ENCODE results near the gene IL17D.
"Not testable (repeated sequence)": the region's sequence is repeated elsewhere in the genome, so short reads cannot be mapped to it uniquely, and the experiment has no call there.

IL17D gene

DNA sequence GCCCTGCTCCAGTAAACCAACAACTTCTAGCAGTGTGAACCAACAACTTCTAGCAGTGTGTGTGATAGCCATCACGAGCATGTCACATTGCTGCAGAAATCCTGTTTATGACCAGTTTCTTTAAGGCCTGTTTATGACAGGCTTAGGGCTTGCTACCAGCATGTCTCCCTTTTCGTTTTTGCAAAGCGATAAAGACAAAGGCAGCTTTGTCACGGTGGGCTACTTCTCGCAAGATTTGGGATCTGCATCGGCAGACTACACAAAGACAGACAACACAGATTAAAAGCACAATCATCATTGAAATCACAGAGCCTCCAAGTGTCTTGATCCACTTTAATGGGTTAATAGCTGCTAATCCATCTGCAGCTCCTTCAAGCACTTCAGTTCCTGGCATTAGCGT is 24.9 kb upstream of the IL17D start:
- not testable (repeated sequence) for H3K9me3 ChIP-seq (ENCODE audit: control insufficient read depth, insufficient read depth, low read depth, low read length); H3K9ac ChIP-seq (ENCODE audit: low read length); H3K36me3 ChIP-seq (ENCODE audit: control insufficient read depth, insufficient read depth, low read length); H3K4me1 ChIP-seq (ENCODE audit: control insufficient read depth, insufficient read depth, low read length); H3K27me3 ChIP-seq (ENCODE audit: control insufficient read depth, insufficient read depth, low read length); H3K4me3 ChIP-seq (ENCODE audit: low read depth, low read length); H3K27ac ChIP-seq (ENCODE audit: low read depth, low read length)

DNA sequence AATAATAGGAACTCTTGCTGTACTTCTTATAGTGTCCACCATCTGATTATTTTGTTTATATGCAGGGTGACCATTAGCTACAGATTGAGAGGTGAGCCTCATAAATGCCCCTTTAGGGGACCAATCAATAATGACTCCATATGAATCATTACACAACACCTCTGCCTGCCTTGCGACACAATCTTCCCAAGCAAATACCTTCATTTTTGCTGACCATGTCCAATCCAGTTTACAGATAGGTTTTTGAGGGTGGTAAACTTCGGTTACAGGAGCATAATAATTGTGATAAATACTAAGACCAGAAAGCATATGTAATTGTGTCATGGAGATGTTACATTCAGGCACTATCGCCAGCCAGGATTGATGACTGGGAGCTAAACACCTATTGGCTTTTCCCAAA is 23.6 kb upstream of the IL17D start:
- Histone ChIP-seq H3K9me3 (ENCODE audit: control insufficient read depth, insufficient read depth, low read depth, low read length) (no peaks in the 10 kb centered on the region), H3K4me1 (ENCODE audit: control insufficient read depth, insufficient read depth, low read length) (peaks cover 9% of the 10 kb centered on the region; the same call in 1 of the 2 replicates), H3K9ac (ENCODE audit: low read length) (no peak overlapping the region), H3K4me3 (ENCODE audit: low read depth, low read length) (no peak overlapping the region), H3K27ac (ENCODE audit: low read depth, low read length) (no peak overlapping the region), H3K36me3 (ENCODE audit: control insufficient read depth, insufficient read depth, low read length) (no peaks in the 10 kb centered on the region), H3K27me3 (ENCODE audit: control insufficient read depth, insufficient read depth, low read length) (no peaks in the 10 kb centered on the region)

DNA sequence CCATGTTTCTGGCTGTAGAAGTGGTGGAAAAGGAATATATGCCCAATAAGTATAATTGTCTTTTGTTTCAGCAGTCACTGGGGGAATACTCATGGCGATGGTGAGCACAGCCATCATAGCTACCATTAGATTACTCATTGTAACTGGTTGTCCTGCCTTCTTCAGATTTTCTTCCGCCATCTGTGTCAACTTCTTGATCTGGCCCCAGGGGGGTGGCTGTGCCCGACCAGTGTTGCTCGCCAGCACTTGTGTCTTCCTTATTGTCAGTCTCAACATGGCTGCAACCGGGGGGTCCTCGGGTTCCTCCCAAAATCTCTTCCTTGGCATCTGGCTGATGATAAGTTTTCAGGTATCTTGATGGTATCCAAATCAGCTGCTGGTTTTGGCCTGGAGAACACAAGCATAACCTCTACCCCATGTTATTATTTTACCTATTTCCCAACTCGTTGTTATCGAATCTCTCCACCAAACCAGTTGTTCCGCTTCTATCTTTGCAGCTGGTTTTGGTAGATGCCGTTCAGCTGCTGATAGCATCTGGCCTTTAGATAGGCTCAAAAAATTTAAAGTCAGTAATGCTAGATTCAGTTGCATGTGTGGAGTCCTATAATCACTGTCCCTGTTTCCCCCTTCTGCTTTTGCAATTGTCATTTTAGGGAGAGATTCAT is 23.0 kb upstream of the IL17D start:
- Histone ChIP-seq H3K9ac (ENCODE audit: low read length) (no peak overlapping the region), H3K4me1 (ENCODE audit: control insufficient read depth, insufficient read depth, low read length) (peaks cover 9% of the 10 kb centered on the region; the same call in 1 of the 2 replicates), H3K27ac (ENCODE audit: low read depth, low read length) (no peak overlapping the region), H3K9me3 (ENCODE audit: control insufficient read depth, insufficient read depth, low read depth, low read length) (no peaks in the 10 kb centered on the region), H3K4me3 (ENCODE audit: low read depth, low read length) (no peak overlapping the region), H3K27me3 (ENCODE audit: control insufficient read depth, insufficient read depth, low read length) (no peaks in the 10 kb centered on the region), H3K36me3 (ENCODE audit: control insufficient read depth, insufficient read depth, low read length) (no peaks in the 10 kb centered on the region)

DNA sequence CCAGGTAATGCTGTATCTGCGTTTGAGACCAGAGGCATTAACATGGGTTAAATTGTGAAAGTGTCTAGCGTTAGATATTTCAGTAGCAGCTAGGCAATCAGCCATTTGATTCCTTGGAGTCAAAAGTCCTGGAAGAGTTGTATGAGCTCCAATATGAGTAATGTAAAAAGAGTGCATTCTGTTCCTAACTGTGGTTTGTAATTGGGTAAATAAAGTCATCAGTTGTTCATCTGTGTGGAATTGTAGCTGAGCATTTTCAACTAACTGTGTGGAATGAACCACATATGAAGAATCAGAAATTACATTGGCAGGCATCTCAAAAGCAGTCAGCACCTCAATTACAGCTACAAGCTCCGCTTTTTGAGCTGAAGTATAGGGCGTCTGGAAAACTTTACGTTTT is 22.0 kb upstream of the IL17D start:
- not testable (repeated sequence) for H3K27ac ChIP-seq (ENCODE audit: low read depth, low read length); H3K4me1 ChIP-seq (ENCODE audit: control insufficient read depth, insufficient read depth, low read length); H3K36me3 ChIP-seq (ENCODE audit: control insufficient read depth, insufficient read depth, low read length); H3K9me3 ChIP-seq (ENCODE audit: control insufficient read depth, insufficient read depth, low read depth, low read length); H3K4me3 ChIP-seq (ENCODE audit: low read depth, low read length); H3K9ac ChIP-seq (ENCODE audit: low read length); H3K27me3 ChIP-seq (ENCODE audit: control insufficient read depth, insufficient read depth, low read length)

DNA sequence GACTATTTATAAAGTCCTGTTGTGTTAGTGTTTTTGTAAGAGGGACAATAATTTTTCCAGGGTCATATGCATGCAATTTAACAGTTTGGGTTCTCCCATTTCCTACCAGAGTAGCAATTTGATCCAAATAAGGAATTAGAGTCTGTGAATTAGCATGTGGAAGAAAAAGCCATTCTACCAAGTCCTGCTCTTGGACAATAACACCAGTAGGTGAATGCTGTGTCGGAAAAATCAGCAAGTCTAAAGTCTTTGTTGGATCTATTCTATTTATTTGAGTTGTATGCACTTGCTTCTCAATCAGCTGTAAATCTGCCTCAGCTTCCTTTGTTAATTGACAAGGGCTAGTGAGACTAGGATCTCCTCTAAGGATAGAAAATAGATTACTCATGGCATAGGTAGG is 21.4 kb upstream of the IL17D start:
- no peak overlapping the region for H3K4me3 ChIP-seq (ENCODE audit: low read depth, low read length)
- no peaks in the 10 kb centered on the region for H3K27me3 ChIP-seq (ENCODE audit: control insufficient read depth, insufficient read depth, low read length)
- H3K9me3 ChIP-seq (ENCODE audit: control insufficient read depth, insufficient read depth, low read depth, low read length) = no peaks in the 10 kb centered on the region
- H3K4me1 ChIP-seq (ENCODE audit: control insufficient read depth, insufficient read depth, low read length) = peaks cover 11% of the 10 kb centered on the region
- H3K9ac ChIP-seq (ENCODE audit: low read length) = no peak overlapping the region
- H3K36me3 ChIP-seq (ENCODE audit: control insufficient read depth, insufficient read depth, low read length) = no peaks in the 10 kb centered on the region
- H3K27ac ChIP-seq (ENCODE audit: low read depth, low read length) = no peak overlapping the region

DNA sequence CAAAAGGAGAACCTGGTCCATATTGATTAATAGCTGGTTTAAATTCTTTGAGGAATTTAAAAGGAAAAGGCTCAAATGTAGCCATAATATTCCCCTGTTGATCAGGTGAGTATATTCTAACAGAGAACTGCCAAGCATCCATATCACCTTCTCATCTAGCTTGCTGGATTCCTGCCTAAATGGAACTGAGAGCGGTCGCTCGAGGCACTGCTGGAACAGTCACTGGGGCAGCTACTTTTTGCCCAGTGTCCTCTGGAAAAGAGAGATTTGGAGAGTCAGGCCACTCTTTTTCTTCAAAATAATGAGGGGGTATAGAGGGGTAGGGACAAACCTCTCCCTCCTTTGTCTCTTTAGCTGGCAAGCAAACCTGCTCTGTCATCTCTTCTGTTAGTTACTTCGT is 19.5 kb upstream of the IL17D start:
- H3K27me3 ChIP-seq (ENCODE audit: control insufficient read depth, insufficient read depth, low read length) = no peaks in the 10 kb centered on the region
- no peak overlapping the region for H3K27ac ChIP-seq (ENCODE audit: low read depth, low read length)
- H3K9ac ChIP-seq (ENCODE audit: low read length) = no peak overlapping the region
- peaks cover 15% of the 10 kb centered on the region for H3K4me1 ChIP-seq (ENCODE audit: control insufficient read depth, insufficient read depth, low read length)
- H3K36me3 ChIP-seq (ENCODE audit: control insufficient read depth, insufficient read depth, low read length) = no peaks in the 10 kb centered on the region
- no peak overlapping the region for H3K4me3 ChIP-seq (ENCODE audit: low read depth, low read length)
- no peaks in the 10 kb centered on the region for H3K9me3 ChIP-seq (ENCODE audit: control insufficient read depth, insufficient read depth, low read depth, low read length)

DNA sequence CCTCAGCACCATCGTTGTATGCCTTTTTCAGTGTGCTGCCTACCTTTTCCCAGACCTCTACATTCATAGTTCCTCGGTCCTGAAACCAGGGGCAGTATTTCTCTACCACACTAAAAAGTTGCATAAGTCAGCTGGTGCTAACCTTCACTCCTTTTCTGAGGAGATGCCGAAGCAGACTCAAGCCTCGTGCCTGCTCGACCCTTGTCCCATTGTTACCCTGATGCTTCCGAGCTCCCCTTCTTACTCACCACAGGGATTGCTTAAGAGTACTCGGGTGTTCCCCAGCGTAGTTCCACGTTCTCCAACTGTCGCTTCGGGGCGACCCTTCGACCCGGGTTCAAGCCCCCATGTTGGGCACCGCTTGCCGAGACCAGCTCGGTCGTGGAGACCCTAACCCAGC is 19.0 kb upstream of the IL17D start:
- H3K9me3 ChIP-seq (ENCODE audit: control insufficient read depth, insufficient read depth, low read depth, low read length) = no peaks in the 10 kb centered on the region
- H3K9ac ChIP-seq (ENCODE audit: low read length) = no peak overlapping the region
- no peak overlapping the region for H3K4me3 ChIP-seq (ENCODE audit: low read depth, low read length)
- H3K27me3 ChIP-seq (ENCODE audit: control insufficient read depth, insufficient read depth, low read length) = no peaks in the 10 kb centered on the region
- H3K27ac ChIP-seq (ENCODE audit: low read depth, low read length) = no peak overlapping the region
- no peaks in the 10 kb centered on the region for H3K36me3 ChIP-seq (ENCODE audit: control insufficient read depth, insufficient read depth, low read length)
- peaks cover 15% of the 10 kb centered on the region for H3K4me1 ChIP-seq (ENCODE audit: control insufficient read depth, insufficient read depth, low read length)

DNA sequence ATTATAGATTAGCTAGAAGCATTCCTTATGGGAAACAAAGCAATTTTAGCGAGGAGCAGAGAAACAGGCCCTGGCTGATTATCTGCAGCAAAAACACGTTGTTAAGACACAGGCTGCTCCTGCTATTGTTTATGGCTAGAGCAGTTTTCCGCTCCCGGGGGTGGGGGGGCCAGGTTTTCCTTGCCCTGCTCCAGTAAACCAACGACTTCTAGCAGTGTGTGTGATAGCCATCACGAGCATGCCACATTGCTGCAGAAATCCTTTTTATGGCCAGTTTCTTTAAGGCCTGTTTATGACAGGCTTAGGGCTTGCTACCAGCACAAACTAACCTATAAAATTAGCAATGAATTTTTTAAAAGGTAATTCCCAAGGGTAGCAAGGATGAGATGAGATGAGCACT is 18.4 kb upstream of the IL17D start:
- H3K27me3 ChIP-seq (ENCODE audit: control insufficient read depth, insufficient read depth, low read length) = no peaks in the 10 kb centered on the region
- H3K9me3 ChIP-seq (ENCODE audit: control insufficient read depth, insufficient read depth, low read depth, low read length) = no peaks in the 10 kb centered on the region
- peaks cover 15% of the 10 kb centered on the region for H3K4me1 ChIP-seq (ENCODE audit: control insufficient read depth, insufficient read depth, low read length)
- H3K9ac ChIP-seq (ENCODE audit: low read length) = no peak overlapping the region
- H3K27ac ChIP-seq (ENCODE audit: low read depth, low read length) = no peak overlapping the region
- no peaks in the 10 kb centered on the region for H3K36me3 ChIP-seq (ENCODE audit: control insufficient read depth, insufficient read depth, low read length)
- no peak overlapping the region for H3K4me3 ChIP-seq (ENCODE audit: low read depth, low read length)

DNA sequence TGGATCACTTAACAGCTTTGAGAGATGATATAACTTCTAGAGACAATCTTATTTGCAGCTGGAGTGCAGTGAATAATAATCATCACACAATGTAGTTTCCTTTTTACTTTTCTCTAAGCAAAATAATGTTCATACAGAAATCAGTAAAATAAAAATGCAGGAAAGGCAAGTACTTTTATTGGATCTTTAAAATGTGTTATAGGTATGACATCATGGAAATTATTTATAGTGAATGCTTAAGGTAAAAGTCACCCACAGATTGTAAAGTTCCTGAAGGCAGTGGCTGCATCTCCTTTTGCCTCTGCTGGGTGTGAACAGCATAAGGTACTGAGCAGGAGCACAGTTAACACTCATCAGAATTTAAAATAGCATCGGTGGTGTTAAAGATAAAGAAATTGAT is 17.3 kb upstream of the IL17D start:
- Histone ChIP-seq H3K4me1 (ENCODE audit: control insufficient read depth, insufficient read depth, low read length) (peaks cover 15% of the 10 kb centered on the region), H3K27me3 (ENCODE audit: control insufficient read depth, insufficient read depth, low read length) (no peaks in the 10 kb centered on the region), H3K36me3 (ENCODE audit: control insufficient read depth, insufficient read depth, low read length) (no peaks in the 10 kb centered on the region), H3K9ac (ENCODE audit: low read length) (no peak overlapping the region), H3K27ac (ENCODE audit: low read depth, low read length) (no peak overlapping the region), H3K4me3 (ENCODE audit: low read depth, low read length) (no peak overlapping the region), H3K9me3 (ENCODE audit: control insufficient read depth, insufficient read depth, low read depth, low read length) (no peaks in the 10 kb centered on the region)

DNA sequence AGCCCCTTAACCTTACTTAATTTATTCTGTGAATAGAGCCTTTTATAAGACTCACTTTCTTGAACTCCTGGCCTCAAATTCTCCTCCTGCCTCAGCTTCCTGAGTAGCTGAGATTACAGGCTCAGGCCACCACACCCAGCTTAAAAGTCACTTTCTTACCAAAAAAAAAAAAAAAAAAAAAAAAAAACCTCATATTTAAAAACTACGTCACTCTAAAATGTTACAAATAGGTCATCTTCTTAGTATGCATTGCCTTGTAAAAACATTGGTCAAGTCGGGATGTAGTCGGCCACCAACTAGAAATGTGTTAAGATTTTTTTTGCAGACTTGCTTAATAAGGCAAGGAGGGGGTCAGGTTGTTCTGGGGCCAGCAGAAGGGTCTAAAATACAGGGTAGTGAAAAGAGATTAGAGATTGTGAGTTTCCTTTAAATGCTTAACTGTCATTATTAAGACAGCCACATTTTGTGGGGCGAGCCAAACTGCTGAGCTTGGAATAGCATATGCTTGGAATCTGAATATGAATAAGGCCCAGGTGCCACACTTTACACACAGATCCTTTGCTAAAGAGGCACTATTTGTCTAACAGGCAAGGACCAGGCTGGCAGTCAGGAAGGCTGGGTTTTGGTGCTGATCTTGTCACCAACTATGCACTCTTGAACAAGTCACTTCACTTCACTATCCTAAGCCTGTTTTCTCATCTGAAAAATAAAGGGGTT is 16.5 kb upstream of the IL17D start:
- Histone ChIP-seq H3K4me1 (ENCODE audit: control insufficient read depth, insufficient read depth, low read length) (peaks cover 15% of the 10 kb centered on the region), H3K27ac (ENCODE audit: low read depth, low read length) (no peak overlapping the region), H3K36me3 (ENCODE audit: control insufficient read depth, insufficient read depth, low read length) (no peaks in the 10 kb centered on the region), H3K9me3 (ENCODE audit: control insufficient read depth, insufficient read depth, low read depth, low read length) (no peaks in the 10 kb centered on the region), H3K9ac (ENCODE audit: low read length) (no peak overlapping the region), H3K4me3 (ENCODE audit: low read depth, low read length) (no peak overlapping the region), H3K27me3 (ENCODE audit: control insufficient read depth, insufficient read depth, low read length) (no peaks in the 10 kb centered on the region)

DNA sequence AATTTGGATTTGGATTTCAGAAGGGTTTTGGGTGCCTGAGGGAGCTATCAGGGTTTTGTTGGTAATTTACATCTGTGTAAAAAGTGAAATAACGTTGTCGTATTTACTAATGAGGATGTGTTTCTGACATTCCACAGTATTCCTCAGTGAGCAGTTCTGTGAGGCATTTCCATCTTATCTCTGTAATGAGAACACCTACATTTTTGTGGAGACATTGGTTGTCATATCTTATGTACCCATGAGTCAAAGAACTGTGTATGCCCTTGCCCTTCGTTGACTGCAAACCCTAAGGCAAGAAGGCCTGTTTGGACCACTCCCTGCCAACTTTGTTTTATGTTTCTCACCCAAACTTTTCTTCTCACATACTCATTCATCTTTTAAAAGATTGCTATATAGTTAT is 14.2 kb upstream of the IL17D start:
- Histone ChIP-seq H3K9ac (ENCODE audit: low read length) (no peak overlapping the region), H3K27ac (ENCODE audit: low read depth, low read length) (no peak overlapping the region), H3K9me3 (ENCODE audit: control insufficient read depth, insufficient read depth, low read depth, low read length) (no peaks in the 10 kb centered on the region), H3K27me3 (ENCODE audit: control insufficient read depth, insufficient read depth, low read length) (no peaks in the 10 kb centered on the region), H3K4me1 (ENCODE audit: control insufficient read depth, insufficient read depth, low read length) (peaks cover 10% of the 10 kb centered on the region), H3K36me3 (ENCODE audit: control insufficient read depth, insufficient read depth, low read length) (no peaks in the 10 kb centered on the region), H3K4me3 (ENCODE audit: low read depth, low read length) (no peak overlapping the region)
